CMK (cell line): Measurements from ENCODE around the gene DUSP7.

Experiments
- DNase-seq: peaks from one replicate; pipeline ENCODE4 v3.0.0-alpha.2; 2010; ENCODE audit warnings: low read depth

The DUSP7 gene

GRCh38 chr3:52056521-52056967 lies at the start of gene DUSP7:
Gene DUSP7 (minus strand): TSS chr3:52056571. CDS start chr3:52056366, 205 bp downstream.
- no peak for DNase-seq

- DNase-seq = no peak
These were observed 48.6 kb upstream of the DUSP7 start for GRCh38 chr3:52104684-52105640.

GRCh38 chr3:52102934-52103333 lies 46.6 kb upstream of the DUSP7 start:
- no peak for DNase-seq

- no peak for DNase-seq
These were observed 42.6 kb upstream of the DUSP7 start for GRCh38 chr3:52099001-52099401.

- DNase-seq = no peak
These were observed 41.6 kb upstream of the DUSP7 start for GRCh38 chr3:52097851-52098507.

GRCh38 chr3:52095990-52096775 lies 39.8 kb upstream of the DUSP7 start:
- no peak for DNase-seq

GRCh38 chr3:52094571-52095485 lies 38.5 kb upstream of the DUSP7 start:
- no peak for DNase-seq

GRCh38 chr3:52093756-52094545 lies 37.6 kb upstream of the DUSP7 start:
- no peak for DNase-seq

GRCh38 chr3:52092891-52093290 lies 36.5 kb upstream of the DUSP7 start:
- no peak for DNase-seq

GRCh38 chr3:52092271-52092660 lies 35.9 kb upstream of the DUSP7 start:
- DNase-seq = no peak

- no peak for DNase-seq
These were observed 35.4 kb upstream of the DUSP7 start for GRCh38 chr3:52091586-52092270.

GRCh38 chr3:52090933-52091468 lies 34.6 kb upstream of the DUSP7 start:
- no peak for DNase-seq

GRCh38 chr3:52090131-52090932 lies 34.0 kb upstream of the DUSP7 start:
- DNase-seq = no peak

- no peak for DNase-seq
These were observed 33.3 kb upstream of the DUSP7 start for GRCh38 chr3:52089691-52090090.

GRCh38 chr3:52088445-52089367 lies 32.3 kb upstream of the DUSP7 start:
- peak; percentile 76 for DNase-seq

GRCh38 chr3:52087731-52088130 lies 31.4 kb upstream of the DUSP7 start:
- no peak for DNase-seq

GRCh38 chr3:52086976-52087663 lies 30.7 kb upstream of the DUSP7 start:
- DNase-seq = peak; percentile 85
